ENCODE data around the gene CNTNAP4.

- TF ChIP-seq, protein P1, sequence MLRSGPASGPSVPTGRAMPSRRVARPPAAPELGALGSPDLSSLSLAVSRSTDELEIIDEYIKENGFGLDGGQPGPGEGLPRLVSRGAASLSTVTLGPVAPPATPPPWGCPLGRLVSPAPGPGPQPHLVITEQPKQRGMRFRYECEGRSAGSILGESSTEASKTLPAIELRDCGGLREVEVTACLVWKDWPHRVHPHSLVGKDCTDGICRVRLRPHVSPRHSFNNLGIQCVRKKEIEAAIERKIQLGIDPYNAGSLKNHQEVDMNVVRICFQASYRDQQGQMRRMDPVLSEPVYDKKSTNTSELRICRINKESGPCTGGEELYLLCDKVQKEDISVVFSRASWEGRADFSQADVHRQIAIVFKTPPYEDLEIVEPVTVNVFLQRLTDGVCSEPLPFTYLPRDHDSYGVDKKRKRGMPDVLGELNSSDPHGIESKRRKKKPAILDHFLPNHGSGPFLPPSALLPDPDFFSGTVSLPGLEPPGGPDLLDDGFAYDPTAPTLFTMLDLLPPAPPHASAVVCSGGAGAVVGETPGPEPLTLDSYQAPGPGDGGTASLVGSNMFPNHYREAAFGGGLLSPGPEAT (IDR thresholded peaks at IDR 0.05; ENCODE audit: low read depth), result no peak
- TF ChIP-seq POLR2A (IDR thresholded peaks at IDR 0.05; ENCODE audit: low read depth, low read length), result no peak
- no peak for TF ChIP-seq SMC3 (IDR thresholded peaks at IDR 0.05; ENCODE audit: borderline replicate concordance, low read length)
- TF ChIP-seq ZNF24 (IDR thresholded peaks at IDR 0.05), result no peak
- TF ChIP-seq, protein P2, sequence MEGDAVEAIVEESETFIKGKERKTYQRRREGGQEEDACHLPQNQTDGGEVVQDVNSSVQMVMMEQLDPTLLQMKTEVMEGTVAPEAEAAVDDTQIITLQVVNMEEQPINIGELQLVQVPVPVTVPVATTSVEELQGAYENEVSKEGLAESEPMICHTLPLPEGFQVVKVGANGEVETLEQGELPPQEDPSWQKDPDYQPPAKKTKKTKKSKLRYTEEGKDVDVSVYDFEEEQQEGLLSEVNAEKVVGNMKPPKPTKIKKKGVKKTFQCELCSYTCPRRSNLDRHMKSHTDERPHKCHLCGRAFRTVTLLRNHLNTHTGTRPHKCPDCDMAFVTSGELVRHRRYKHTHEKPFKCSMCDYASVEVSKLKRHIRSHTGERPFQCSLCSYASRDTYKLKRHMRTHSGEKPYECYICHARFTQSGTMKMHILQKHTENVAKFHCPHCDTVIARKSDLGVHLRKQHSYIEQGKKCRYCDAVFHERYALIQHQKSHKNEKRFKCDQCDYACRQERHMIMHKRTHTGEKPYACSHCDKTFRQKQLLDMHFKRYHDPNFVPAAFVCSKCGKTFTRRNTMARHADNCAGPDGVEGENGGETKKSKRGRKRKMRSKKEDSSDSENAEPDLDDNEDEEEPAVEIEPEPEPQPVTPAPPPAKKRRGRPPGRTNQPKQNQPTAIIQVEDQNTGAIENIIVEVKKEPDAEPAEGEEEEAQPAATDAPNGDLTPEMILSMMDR (IDR thresholded peaks at IDR 0.05 in 2 of 3, conservative IDR thresholded peaks at IDR 0.05 in 1 of 3; ENCODE audit: control insufficient read depth in 2 of 3, extremely low read depth in 1 of 3, insufficient read depth in 1 of 3, low read depth in 3 of 3, low read length in 3 of 3), result no peak
- TF ChIP-seq, protein P3, sequence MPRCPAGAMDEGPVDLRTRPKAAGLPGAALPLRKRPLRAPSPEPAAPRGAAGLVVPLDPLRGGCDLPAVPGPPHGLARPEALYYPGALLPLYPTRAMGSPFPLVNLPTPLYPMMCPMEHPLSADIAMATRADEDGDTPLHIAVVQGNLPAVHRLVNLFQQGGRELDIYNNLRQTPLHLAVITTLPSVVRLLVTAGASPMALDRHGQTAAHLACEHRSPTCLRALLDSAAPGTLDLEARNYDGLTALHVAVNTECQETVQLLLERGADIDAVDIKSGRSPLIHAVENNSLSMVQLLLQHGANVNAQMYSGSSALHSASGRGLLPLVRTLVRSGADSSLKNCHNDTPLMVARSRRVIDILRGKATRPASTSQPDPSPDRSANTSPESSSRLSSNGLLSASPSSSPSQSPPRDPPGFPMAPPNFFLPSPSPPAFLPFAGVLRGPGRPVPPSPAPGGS (IDR thresholded peaks at IDR 0.05; ENCODE audit: borderline replicate concordance, insufficient read depth, low read depth, low read length, poor library complexity, severe bottlenecking), result no peak
Observed at GRCh38 chr16:76565542-76565941, 288.3 kb downstream of the CNTNAP4 start.

Measured in GM12878 (cell line).